Mucosa of stomach (tissue), 1 donor: ENCODE measurements around the gene SEC23A.
"Not testable (repeated sequence)": the region's sequence is repeated elsewhere in the genome, so short reads cannot be mapped to it uniquely, and the experiment has no call there.

Source experiments
- H3K27me3 ChIP-seq: one replicate; pipeline ENCODE4 v1.7.0; 2013; ENCODE audit warnings: mild to moderate bottlenecking, low read length; ENCODE audit not compliant: control insufficient read depth, insufficient read depth
- H3K36me3 ChIP-seq: one replicate; pipeline ENCODE4 v1.7.0; 2013; ENCODE audit warnings: low read length; ENCODE audit not compliant: control insufficient read depth, insufficient read depth
- H3K4me1 ChIP-seq: one replicate; pipeline ENCODE4 v1.7.0; 2013; ENCODE audit warnings: mild to moderate bottlenecking, low read length; ENCODE audit not compliant: control insufficient read depth, insufficient read depth
- H3K4me3 ChIP-seq: one replicate; pipeline ENCODE4 v1.7.0; 2013; ENCODE audit warnings: low read length
- H3K9ac ChIP-seq: one replicate; pipeline ENCODE4 v1.7.0; 2013; ENCODE audit warnings: mild to moderate bottlenecking, low read length, moderate library complexity
- H3K9me3 ChIP-seq: one replicate; pipeline ENCODE4 v1.7.0; 2013; ENCODE audit warnings: mild to moderate bottlenecking, low read length, moderate library complexity; ENCODE audit not compliant: control insufficient read depth
- donor health status: Pancreatic carcinoma.

The SEC23A gene

DNA sequence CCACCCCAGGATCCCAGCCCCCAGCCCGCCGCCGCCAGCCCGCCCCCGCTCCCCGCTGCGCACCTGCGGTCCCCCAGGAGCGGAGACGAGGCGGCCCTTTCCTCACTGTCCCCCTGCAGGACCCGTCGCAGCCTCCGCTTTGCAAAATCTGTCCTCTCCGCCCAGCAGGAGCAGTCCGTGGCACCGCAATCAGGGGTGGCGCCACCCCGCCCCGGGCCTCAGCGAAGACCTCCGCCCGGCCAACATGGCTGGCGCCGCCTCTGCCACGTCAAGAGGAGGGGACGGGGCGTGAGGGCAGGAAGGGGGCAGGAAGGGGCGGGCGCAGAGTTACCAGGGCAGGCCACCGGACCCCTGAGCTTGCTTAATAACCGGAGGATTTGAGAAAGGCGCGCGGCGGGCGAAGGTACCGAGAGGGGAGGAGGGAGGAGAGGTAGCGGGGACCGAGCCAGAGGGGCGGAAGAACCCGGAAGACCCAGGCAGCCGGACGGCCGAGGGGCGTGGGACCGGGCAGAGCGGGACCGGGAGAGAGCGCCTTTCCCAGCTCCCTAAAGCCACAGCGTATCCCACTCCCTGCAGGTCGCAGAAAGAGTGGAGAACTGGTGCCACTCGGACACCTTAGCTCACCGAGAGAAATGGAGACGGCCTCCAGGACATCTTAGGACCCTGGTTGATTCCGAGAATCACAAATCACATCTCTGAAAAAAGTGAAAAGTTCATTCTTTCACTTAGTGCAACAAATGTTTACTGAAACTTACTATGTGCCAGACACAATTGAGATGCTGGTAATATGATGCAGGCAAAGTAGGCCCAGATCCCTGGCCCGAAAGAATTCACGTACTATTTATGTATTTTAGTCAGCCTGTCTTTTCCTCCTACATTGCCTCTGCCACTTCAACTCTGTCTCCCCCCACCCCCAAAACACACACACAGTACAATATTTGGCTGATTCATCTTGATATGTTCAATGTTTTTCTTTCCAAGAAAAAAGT lies at the start of gene SEC23A:
SEC23A (minus strand) TSS at position 267 of the 989 bp plus-strand sequence. CDS start 7,117 bp downstream, outside the sequence.
- Histone ChIP-seq H3K36me3 (no peaks in the 10 kb centered on the region), H3K9me3 (no peaks in the 10 kb centered on the region), H3K9ac (peak within 1 kb of the TSS; percentile 98), H3K4me1 (peaks cover 20% of the 10 kb centered on the region), H3K4me3 (peak within 1 kb of the TSS; percentile 74), H3K27me3 (no peaks in the 10 kb centered on the region)

DNA sequence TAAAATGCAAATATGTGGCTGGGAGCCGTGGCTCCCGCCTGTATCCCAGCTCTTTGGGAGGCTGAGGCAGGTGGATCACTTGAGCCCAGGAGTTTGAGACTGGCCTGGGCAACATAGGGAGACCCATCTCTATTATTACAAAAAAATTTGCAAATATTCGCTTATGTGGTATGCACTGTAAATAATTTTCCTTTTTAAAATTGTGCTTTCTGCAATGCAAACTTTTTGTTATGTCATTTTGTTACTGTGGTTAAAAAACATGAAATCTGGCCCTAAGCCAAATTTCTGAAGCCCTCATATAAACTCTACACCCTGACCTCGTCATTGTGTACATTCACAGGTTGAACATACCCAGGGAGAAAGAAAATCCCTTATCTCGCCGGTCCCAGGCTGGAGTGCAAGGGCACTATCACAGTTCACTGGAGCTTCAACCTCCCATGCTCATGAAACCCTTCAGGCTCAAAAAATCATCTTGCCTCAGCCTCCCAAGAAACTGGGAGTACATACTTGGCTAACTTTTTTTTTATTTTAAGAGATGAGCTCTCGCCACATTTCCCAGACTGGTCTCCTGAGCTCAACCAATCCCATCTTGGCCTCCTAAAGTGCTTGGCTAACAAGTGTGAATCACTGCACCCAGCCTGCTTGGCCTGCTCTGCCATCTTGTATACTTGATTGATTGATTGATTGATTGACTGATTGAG lies 42.4 kb upstream of the SEC23A start:
- Histone ChIP-seq H3K9ac (no peak overlapping the region), H3K27me3 (no peaks in the 10 kb centered on the region), H3K4me1 (no peaks in the 10 kb centered on the region), H3K9me3 (no peaks in the 10 kb centered on the region), H3K4me3 (no peak overlapping the region), H3K36me3 (no peaks in the 10 kb centered on the region)

DNA sequence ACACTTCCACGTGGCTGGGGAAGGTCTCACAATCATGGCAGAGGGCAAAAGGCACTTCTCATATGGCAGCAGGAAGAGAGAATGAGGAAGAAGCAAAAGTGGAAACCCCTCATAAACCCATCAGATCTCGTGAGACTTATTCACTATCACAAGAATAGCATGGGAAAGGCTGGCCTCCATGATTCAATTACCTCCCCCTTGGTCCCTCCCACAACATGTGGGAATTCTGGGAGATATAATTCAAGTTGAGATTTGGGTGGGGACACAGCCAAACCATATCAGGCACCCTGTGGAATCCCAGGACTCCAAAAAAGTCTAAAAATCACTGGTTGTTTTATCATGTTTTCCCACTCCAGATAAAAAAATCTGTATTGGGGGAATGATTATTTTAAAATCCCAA lies 40.2 kb upstream of the SEC23A start:
- not testable (repeated sequence) for H3K4me3 ChIP-seq, H3K36me3 ChIP-seq, H3K9ac ChIP-seq, H3K27me3 ChIP-seq, H3K9me3 ChIP-seq, H3K4me1 ChIP-seq

DNA sequence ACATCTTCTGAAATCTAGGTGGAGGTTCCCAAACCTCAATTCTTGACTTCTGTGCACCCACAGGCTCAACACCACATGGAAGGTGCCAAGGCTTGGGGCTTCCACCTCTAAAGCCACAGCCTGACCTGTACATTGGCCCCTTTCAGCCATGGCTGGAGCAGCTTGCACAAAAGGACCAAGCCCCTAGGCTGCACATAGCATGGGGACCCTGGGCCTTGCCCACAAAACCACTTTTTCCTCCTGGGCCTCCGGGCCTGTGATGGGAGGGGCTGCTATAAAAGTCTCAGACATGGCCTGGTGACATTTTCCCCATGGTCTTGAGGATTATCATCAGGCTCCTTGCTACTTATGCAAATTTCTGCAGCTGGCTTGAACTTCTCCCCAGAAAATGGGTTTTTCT lies 38.6 kb upstream of the SEC23A start:
- H3K4me1 ChIP-seq, H3K27me3 ChIP-seq, H3K4me3 ChIP-seq, H3K36me3 ChIP-seq, H3K9ac ChIP-seq, H3K9me3 ChIP-seq: not testable (repeated sequence)

DNA sequence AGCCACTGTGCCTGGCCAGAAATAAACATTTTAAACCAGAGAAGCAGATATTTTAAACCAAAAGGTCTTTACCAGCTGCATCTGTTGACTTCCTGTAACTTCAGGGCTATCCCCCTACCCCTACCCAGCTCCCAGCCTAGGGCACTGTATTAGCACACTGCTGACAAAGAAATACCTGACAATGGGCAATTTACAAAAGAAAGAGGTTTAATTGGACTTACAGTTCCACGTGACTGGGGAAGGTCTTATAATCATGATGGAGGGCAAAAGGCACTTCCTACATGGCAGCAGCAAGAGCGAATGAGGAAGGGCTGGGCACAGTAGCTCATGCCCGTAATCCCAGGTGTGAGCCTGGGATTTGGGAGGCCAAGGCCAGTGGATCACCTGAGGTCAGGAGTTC lies 37.1 kb upstream of the SEC23A start:
- Histone ChIP-seq H3K27me3 (no peaks in the 10 kb centered on the region), H3K4me3 (no peak overlapping the region), H3K36me3 (no peaks in the 10 kb centered on the region), H3K4me1 (no peaks in the 10 kb centered on the region), H3K9me3 (no peaks in the 10 kb centered on the region), H3K9ac (no peak overlapping the region)

DNA sequence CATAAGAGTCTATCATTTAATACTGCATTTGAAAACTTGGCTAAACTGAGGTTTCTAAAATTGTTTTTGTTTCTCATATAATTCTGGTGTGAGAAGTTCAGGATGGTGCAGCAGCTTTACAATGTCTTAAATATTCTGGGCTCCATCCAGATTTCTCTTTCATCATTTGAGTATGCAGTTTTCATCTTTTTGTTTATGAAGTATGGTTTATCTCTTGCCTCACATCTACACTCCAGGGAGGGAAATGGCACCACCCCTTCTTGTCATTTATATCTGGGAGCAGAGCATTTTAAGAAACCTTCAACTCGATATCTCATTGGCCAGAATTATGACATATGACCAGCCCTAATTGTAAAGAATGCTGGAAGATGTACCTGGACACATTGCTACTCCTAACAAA lies 35.4 kb upstream of the SEC23A start:
- Histone ChIP-seq H3K27me3 (no peaks in the 10 kb centered on the region), H3K9ac (no peak overlapping the region), H3K4me1 (no peaks in the 10 kb centered on the region), H3K36me3 (no peaks in the 10 kb centered on the region), H3K9me3 (no peaks in the 10 kb centered on the region), H3K4me3 (no peak overlapping the region)

DNA sequence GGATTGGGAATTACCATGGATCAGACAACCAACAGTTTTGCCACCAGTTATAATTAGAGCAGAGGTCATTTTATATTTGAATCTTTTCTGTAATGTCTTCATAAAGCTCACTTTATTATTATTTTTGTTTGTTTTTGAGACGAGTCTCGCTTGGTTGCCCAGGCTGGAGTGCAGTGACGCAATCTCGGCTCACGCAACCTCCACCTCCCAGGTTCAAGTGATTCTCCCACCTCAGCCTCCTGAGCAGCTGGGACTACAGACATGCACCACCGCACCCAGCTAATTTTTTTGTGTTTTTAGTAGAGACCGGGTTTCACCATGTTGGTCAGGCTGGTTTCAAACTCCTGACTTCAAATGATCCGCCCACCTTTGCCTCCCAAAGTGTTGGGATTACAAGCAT lies 34.8 kb upstream of the SEC23A start:
- H3K4me1 ChIP-seq, H3K4me3 ChIP-seq, H3K27me3 ChIP-seq, H3K9ac ChIP-seq, H3K9me3 ChIP-seq, H3K36me3 ChIP-seq: not testable (repeated sequence)

DNA sequence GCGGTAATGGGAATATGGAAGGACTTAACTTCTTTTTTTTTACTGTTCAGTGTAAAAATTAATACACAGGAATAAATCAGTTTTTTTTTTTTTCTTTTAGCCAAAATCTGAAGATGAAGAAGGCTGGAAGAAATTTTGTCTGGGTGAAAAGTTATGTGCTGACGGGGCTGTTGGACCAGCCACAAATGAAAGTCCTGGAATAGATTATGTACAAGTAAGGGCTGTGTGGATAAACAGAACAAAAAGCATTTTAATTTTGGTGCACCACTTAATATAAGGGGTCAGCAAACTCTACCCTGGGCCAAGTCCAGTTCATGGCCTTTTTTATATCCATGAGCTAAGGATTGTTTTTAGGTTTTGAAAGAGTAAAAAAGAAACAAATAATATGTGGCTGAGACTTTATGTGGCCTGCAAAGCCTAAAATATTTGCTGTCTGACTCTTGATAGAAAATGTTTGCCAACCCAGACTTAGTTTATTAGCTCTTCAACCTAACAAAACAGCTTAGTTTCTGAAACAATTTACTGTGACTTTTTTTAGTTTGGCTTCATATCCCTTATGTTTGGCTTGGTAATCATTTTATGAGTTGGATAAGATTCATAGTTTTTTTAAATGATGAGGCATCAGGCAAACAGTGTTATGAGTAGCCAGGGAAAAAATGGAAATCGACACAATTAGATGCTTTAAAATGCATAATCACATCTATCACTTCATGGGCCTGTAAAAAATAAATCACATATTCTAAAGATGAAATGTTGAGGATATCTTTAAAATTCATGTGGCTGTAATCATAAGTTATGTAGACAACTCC lies 19.5 kb upstream of the SEC23A start:
- Histone ChIP-seq H3K9ac (no peak overlapping the region), H3K4me3 (no peak overlapping the region), H3K27me3 (no peaks in the 10 kb centered on the region), H3K36me3 (no peaks in the 10 kb centered on the region), H3K4me1 (no peaks in the 10 kb centered on the region), H3K9me3 (no peaks in the 10 kb centered on the region)

DNA sequence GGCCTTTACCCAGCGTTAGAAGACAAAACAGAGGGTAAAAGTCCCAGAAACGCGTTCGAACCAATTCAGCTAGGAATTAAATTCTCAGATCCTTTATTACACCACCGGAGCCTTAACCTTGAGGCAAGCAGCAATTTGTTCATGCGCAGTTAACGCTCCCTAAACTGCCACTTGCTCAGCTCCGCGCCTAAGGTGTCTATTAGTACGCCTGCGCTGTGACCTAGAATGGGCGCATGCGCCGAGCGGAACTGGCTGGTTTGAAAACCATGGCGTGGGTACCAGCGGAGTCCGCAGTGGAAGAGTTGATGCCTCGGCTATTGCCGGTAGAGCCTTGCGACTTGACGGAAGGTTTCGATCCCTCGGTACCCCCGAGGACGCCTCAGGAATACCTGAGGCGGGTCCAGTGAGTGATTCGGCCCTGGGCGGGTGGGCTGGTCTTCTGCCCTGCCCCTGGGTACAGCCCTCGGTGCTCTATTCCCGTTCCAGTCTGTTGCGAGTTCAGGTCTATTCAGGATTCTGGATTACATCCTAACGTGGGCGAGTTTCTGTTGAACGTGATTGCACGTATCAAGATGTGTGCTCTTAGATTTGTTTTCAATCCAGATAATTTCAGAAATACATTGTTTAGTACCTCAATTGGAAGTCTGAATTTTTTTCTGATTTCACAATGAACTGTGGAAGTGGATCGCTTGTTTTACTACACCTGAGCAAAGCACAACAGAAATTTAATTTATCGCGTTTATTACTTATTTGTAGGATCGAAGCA lies 11.2 kb upstream of the SEC23A start, which contains the start of gene GEMIN2:
GEMIN2 (plus strand) TSS at position 251 of the 766 bp plus-strand sequence; CDS start at position 267, 16 bp downstream.
- H3K9me3 ChIP-seq: no peaks in the 10 kb centered on the region
- no peaks in the 10 kb centered on the region for H3K27me3 ChIP-seq
- peaks cover 9% of the 10 kb centered on the region for H3K4me1 ChIP-seq
- H3K4me3 ChIP-seq: peak within 1 kb of the TSS; percentile 72
- peak within 1 kb of the TSS; percentile 71 for H3K9ac ChIP-seq
- H3K36me3 ChIP-seq: no peaks in the 10 kb centered on the region

DNA sequence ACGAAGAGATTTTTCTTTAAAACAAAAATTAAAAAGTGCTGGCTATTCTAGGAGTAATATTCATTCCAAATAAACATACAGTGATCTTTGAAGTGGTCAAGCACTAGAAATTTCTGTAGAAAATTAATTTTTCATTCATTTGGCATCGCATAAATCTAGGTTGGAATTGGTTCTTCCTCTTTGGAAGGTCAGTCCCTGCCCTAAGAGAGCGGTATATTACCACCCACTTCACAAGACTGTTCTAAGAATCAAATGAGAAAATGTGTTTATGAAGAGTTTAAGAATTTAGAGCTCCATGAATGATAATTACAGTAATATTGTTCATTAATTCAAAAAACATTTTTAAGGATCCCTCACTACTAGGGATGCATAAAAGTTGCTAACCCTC lies 10.6 kb upstream of the SEC23A start:
- Histone ChIP-seq H3K4me1 (peaks cover 11% of the 10 kb centered on the region), H3K27me3 (no peaks in the 10 kb centered on the region), H3K9ac (peak overlapping the region; percentile 71), H3K9me3 (no peaks in the 10 kb centered on the region), H3K4me3 (peak overlapping the region; percentile 72), H3K36me3 (no peaks in the 10 kb centered on the region)
